OCI-LY7 (cell line): ENCODE measurements around the gene CDA. TPM values are rescaled to one million over a fixed set of nuclear protein-coding genes. Genes with fewer than 3 reads are reported as not detected.

Experiments used
- BruUV-seq: library from RNA; stranded (reverse); fragments of 400-500 nt; replicated peaks from 2 replicates; lab custom pipeline; 2021; lab: Mats Ljungman, UMichigan
- CTCF ChIA-PET: fragments of 300-600 bp; sonication (Branson Sonifier 250); formaldehyde crosslinking; loops from one replicate; lab custom pipeline; 2022; ENCODE audit warnings: antibody characterized with exemption; ENCODE audit not compliant: unreplicated experiment; lab: Charles Lee
- POLR2A ChIA-PET: fragments of 300-600 bp; sonication (Branson Sonifier 250); formaldehyde crosslinking; loops from one replicate; lab custom pipeline; 2022; ENCODE audit warnings: antibody characterized with exemption; lab: Charles Lee
- DNase-seq: peaks from one replicate; pipeline ENCODE4 v3.0.0-alpha.2; 2015; ENCODE audit warnings: low spot score
- H2AFZ ChIP-seq: fragments of 200-600 bp; sonication (generic), shearing (Covaris generic); 2 replicates; pipeline ENCODE4 v1.6.1; 2014; ENCODE audit warnings: mild to moderate bottlenecking, antibody characterized with exemption, low read length, moderate library complexity
- H3K27ac ChIP-seq: fragments of 200-600 bp; sonication (generic); 2 replicates; pipeline ENCODE4 v1.5.1; 2014; ENCODE audit warnings: mixed run types, low read depth, mild to moderate bottlenecking, moderate library complexity, low read length, inconsistent platforms; ENCODE audit not compliant: poor library complexity, severe bottlenecking
- H3K36me3 ChIP-seq: fragments of 200-600 bp; sonication (generic); 2 replicates; pipeline ENCODE4 v1.6.1; 2014; ENCODE audit warnings: mild to moderate bottlenecking, antibody characterized with exemption, low read length, moderate library complexity, mixed read lengths; ENCODE audit not compliant: insufficient read depth
- H3K4me1 ChIP-seq: fragments of 200-600 bp; sonication (generic); 2 replicates; pipeline ENCODE4 v1.5.1; 2014; ENCODE audit warnings: mild to moderate bottlenecking, low read length; ENCODE audit not compliant: insufficient read depth, poor library complexity, severe bottlenecking
- H3K4me2 ChIP-seq: fragments of 200-600 bp; sonication (generic); 2 replicates; pipeline ENCODE4 v1.6.1; 2014; ENCODE audit warnings: mild to moderate bottlenecking, low read length
- H3K4me3 ChIP-seq: fragments of 200-600 bp; sonication (generic); 2 replicates; pipeline ENCODE4 v1.5.1; 2014; ENCODE audit warnings: mild to moderate bottlenecking, low read depth, low read length; ENCODE audit not compliant: poor library complexity, severe bottlenecking
- H3K79me2 ChIP-seq: fragments of 200-600 bp; sonication (generic); 2 replicates; pipeline ENCODE4 v1.6.1; 2016; ENCODE audit warnings: low read depth, mild to moderate bottlenecking, low read length, moderate library complexity, mixed read lengths; ENCODE audit not compliant: insufficient read depth
- H3K9me2 ChIP-seq: fragments of 200-600 bp; sonication (generic); 2 replicates; pipeline ENCODE4 v1.6.1; 2016; ENCODE audit warnings: mild to moderate bottlenecking, low read length, mixed read lengths; ENCODE audit not compliant: insufficient read depth
- H3K9me3 ChIP-seq: fragments of 200-600 bp; sonication (generic); 2 replicates; pipeline ENCODE4 v1.6.1; 2014; ENCODE audit warnings: mild to moderate bottlenecking, mixed run types, low read length, mixed read lengths
- H4K20me1 ChIP-seq: fragments of 200-600 bp; sonication (generic); 2 replicates; pipeline ENCODE4 v1.6.1; 2014; ENCODE audit warnings: mild to moderate bottlenecking, antibody characterized with exemption, low read length, moderate library complexity, mixed read lengths; ENCODE audit not compliant: insufficient read depth
- EZH2phosphoT487 ChIP-seq: fragments of 200-600 bp; sonication (generic); IDR thresholded peaks from 2 replicates; pipeline ENCODE4 v1.6.1; 2018; ENCODE audit warnings: low read depth, borderline replicate concordance, mild to moderate bottlenecking, mixed run types, antibody characterized with exemption, low read length, moderate library complexity, mixed read lengths
- intact Hi-C: fragments of 100-400 bp; cut with micrococcal nuclease; formaldehyde crosslinking; loops from one replicate; pipeline ENCODE4 v1.10.0; 2022; ENCODE audit not compliant: unreplicated experiment
- total RNA-seq, 2 experiments: library from RNA; depleted of rRNA in 1 of 2; stranded (reverse); fragments of >200 nt in 1 of 2; shearing (Covaris generic) in 1 of 2; gene quantifications; 2 replicates each; pipeline ENCODE4 v1.2.3, GENCODE V29; 2014 to 2022
- TF ChIP-seq, protein P1 (sequence below): fragments of 200-600 bp; sonication (generic); conservative IDR thresholded peaks from 2 replicates; pipeline ENCODE4 v1.5.1; 2014; ENCODE audit warnings: mild to moderate bottlenecking, antibody characterized with exemption, low read length, moderate library complexity, mixed read lengths

Gene CDA
- total RNA-seq, 2 experiments from 2014 or later, result not detected

DNA sequence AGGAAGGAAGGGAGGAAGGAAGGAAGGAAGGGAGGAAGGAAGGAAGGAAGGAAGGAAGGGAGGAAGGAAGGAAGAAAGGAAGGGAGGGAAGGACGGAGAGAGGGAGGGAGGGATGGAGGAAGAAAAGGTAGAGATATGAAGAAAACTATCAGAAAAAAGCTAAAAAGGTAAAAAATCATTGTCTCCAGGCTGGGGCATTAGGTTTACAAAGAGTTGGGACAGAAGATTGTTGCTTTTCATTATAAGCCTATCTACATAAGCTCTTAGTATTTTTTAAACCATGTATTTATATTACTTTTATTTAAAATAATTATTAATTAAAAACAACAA is 37.2 kb downstream of the CDA start:
- Histone ChIP-seq H3K4me3 (no peak overlapping the region), H3K36me3 (no peaks in the 10 kb centered on the region), H3K4me1 (no peaks in the 10 kb centered on the region), H3K9me2 (no peaks in the 10 kb centered on the region), H4K20me1 (no peaks in the 10 kb centered on the region), H3K4me2 (no peak overlapping the region), H3K9me3 (0 out of 2 replicates have a peak, but pooled peaks cover 10% of the 10 kb centered on the region), H3K79me2 (no peaks in the 10 kb centered on the region), H3K27ac (no peak overlapping the region), H2AFZ (no peak overlapping the region)
- TF ChIP-seq EZH2phosphoT487, result no peak
- TF ChIP-seq, protein P1, sequence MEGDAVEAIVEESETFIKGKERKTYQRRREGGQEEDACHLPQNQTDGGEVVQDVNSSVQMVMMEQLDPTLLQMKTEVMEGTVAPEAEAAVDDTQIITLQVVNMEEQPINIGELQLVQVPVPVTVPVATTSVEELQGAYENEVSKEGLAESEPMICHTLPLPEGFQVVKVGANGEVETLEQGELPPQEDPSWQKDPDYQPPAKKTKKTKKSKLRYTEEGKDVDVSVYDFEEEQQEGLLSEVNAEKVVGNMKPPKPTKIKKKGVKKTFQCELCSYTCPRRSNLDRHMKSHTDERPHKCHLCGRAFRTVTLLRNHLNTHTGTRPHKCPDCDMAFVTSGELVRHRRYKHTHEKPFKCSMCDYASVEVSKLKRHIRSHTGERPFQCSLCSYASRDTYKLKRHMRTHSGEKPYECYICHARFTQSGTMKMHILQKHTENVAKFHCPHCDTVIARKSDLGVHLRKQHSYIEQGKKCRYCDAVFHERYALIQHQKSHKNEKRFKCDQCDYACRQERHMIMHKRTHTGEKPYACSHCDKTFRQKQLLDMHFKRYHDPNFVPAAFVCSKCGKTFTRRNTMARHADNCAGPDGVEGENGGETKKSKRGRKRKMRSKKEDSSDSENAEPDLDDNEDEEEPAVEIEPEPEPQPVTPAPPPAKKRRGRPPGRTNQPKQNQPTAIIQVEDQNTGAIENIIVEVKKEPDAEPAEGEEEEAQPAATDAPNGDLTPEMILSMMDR, result no peak
- BruUV-seq, result no TSS peak
- ChIA-PET CTCF (no interaction called here), POLR2A (no interaction called here)
- DNase-seq, result no peak
- intact Hi-C loops, result no loop called here

DNA sequence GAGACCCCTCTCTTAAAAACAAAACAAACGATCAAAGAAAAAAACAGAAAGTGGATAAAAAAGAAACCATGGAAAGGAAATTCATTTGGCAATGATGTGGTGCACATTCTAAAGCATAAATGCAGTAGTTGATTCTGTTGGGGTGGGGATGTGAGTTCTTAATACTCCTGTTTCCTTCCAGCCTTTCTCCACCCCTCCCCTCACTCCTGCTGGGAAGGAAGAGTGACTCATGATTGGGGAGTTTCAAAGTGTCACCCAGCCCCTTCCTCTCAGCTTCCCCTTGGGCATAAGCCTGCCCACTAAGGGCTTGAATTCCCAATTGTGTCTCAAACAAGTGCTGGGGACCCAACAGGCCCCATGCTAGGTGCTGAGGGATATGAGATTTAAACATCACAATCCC is 37.6 kb downstream of the CDA start:
- intact Hi-C loops, result no loop called here
- BruUV-seq, result no TSS peak

DNA sequence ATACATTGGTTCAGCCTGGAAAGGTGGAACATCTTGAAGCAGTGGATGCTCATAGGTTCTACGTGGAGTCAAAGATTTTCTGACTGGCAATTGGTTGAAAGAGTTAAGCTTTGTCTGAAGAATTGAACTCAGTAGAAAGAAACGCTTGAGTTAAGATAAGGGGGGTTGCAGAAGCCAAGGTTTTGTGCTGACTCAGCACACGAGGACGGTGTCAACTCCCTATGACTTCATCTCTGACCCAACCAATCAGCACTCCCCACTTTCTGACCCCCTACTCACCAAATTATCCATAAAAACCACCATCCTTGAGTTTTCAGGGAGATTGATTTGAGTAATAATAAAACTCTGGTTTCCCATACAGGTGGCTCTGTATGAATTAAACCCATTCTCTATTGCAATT is 41.8 kb downstream of the CDA start:
- Histone ChIP-seq H3K4me2 (no peak overlapping the region), H3K4me1 (peaks cover 14% of the 10 kb centered on the region), H3K9me2 (no peaks in the 10 kb centered on the region), H3K9me3 (0 out of 2 replicates have a peak, but pooled peaks cover 10% of the 10 kb centered on the region), H3K79me2 (no peaks in the 10 kb centered on the region), H3K27ac (no peak overlapping the region), H3K4me3 (no peak overlapping the region), H3K36me3 (no peaks in the 10 kb centered on the region), H2AFZ (no peak overlapping the region), H4K20me1 (no peaks in the 10 kb centered on the region)
- intact Hi-C loops, result loop anchor here (5.0 to 10.0 kb wide), 2 partner anchors 88 to 416 kb away; no protein-coding TSS in a partner anchor
- no peak for TF ChIP-seq EZH2phosphoT487
- TF ChIP-seq, protein P1, result no peak
- DNase-seq, result no peak
- ChIA-PET CTCF (no interaction called here), POLR2A (no interaction called here)
- no TSS peak for BruUV-seq

More for the DNA sequence above, 37.6 kb downstream of the CDA start:
- Histone ChIP-seq H3K4me2 (no peak overlapping the region), H3K4me1 (no peaks in the 10 kb centered on the region), H3K9me3 (0 out of 2 replicates have a peak, but pooled peaks cover 10% of the 10 kb centered on the region), H3K4me3 (no peak overlapping the region), H4K20me1 (no peaks in the 10 kb centered on the region), H3K27ac (no peak overlapping the region), H3K79me2 (no peaks in the 10 kb centered on the region), H3K9me2 (no peaks in the 10 kb centered on the region), H3K36me3 (no peaks in the 10 kb centered on the region), H2AFZ (no peak overlapping the region)
- DNase-seq, result no peak
- ChIA-PET POLR2A (no interaction called here), CTCF (no interaction called here)
- TF ChIP-seq EZH2phosphoT487, result no peak
- TF ChIP-seq, protein P1, result no peak
